PFSK-1 (cell line): ENCODE results near the gene ZNF71.

Experiments used
- FOXP2 ChIP-seq: optimal IDR thresholded peaks from 2 replicates; pipeline ENCODE3; 2011; ENCODE audit warnings: borderline replicate concordance, control low read depth, inconsistent platforms; ENCODE audit not compliant: insufficient read depth; ENCODE audit errors: extremely low read length, extremely low read depth
- POLR2AphosphoS5 ChIP-seq: IDR thresholded peaks from 2 replicates; pipeline ENCODE4 v1.6.1; 2012; ENCODE audit warnings: low read depth, mild to moderate bottlenecking, control low read depth, low read length, moderate library complexity
- REST ChIP-seq, 2 experiments: IDR thresholded peaks; 2 replicates each; pipeline versions ENCODE4 v1.6.1 to v1.8.0; 2011 to 2012; ENCODE audit warnings: low read depth in 2 of 2, low read length in 2 of 2, control low read depth in 1 of 2, inconsistent platforms in 1 of 2, mild to moderate bottlenecking in 1 of 2, moderate library complexity in 1 of 2; ENCODE audit not compliant: insufficient read depth in 1 of 2
- SIN3A ChIP-seq: IDR thresholded peaks from 2 replicates; pipeline ENCODE4 v1.6.1; 2012; ENCODE audit warnings: mild to moderate bottlenecking, low read length, moderate library complexity, borderline replicate concordance; ENCODE audit not compliant: insufficient read depth
- TAF1 ChIP-seq: IDR thresholded peaks from 2 replicates; pipeline ENCODE4 v1.6.1; 2012; ENCODE audit warnings: low read length, control low read depth, borderline replicate concordance; ENCODE audit not compliant: insufficient read depth

ZNF71 gene

GRCh38 chr19:56617531-56617930, 22.4 kb downstream of the ZNF71 start:
- TF ChIP-seq FOXP2 (no peak), POLR2AphosphoS5 (no peak)

GRCh38 chr19:56619121-56619520, 24.0 kb downstream of the ZNF71 start:
- TF ChIP-seq POLR2AphosphoS5, result no peak
- no peak for TF ChIP-seq TAF1
- TF ChIP-seq SIN3A, result no peak
- TF ChIP-seq FOXP2, result no peak
- TF ChIP-seq REST (IDR thresholded peaks at IDR 0.05; ENCODE audit: insufficient read depth in 1 of 2, low read depth in 2 of 2, low read length in 2 of 2), result no peak

GRCh38 chr19:56622374-56622773, 27.3 kb downstream of the ZNF71 start:
- no peak for TF ChIP-seq TAF1
- TF ChIP-seq SIN3A, result no peak
- no peak for TF ChIP-seq POLR2AphosphoS5
- no peak for TF ChIP-seq FOXP2
- TF ChIP-seq REST (IDR thresholded peaks at IDR 0.05; ENCODE audit: insufficient read depth in 1 of 2, low read depth in 2 of 2, low read length in 2 of 2), result no peak

GRCh38 chr19:56623006-56623405, 27.9 kb downstream of the ZNF71 start:
- TF ChIP-seq SIN3A, result no peak
- TF ChIP-seq TAF1, result no peak
- no peak for TF ChIP-seq FOXP2
- no peak for TF ChIP-seq REST (IDR thresholded peaks at IDR 0.05; ENCODE audit: insufficient read depth in 1 of 2, low read depth in 2 of 2, low read length in 2 of 2)
- TF ChIP-seq POLR2AphosphoS5, result no peak

GRCh38 chr19:56625708-56626107, 30.6 kb downstream of the ZNF71 start:
- TF ChIP-seq FOXP2, result no peak
- no peak for TF ChIP-seq TAF1
- TF ChIP-seq REST (IDR thresholded peaks at IDR 0.05; ENCODE audit: insufficient read depth in 1 of 2, low read depth in 2 of 2, low read length in 2 of 2), result no peak
- no peak for TF ChIP-seq SIN3A
- no peak for TF ChIP-seq POLR2AphosphoS5

GRCh38 chr19:56633021-56633420, 37.9 kb downstream of the ZNF71 start:
- TF ChIP-seq TAF1, result no peak
- TF ChIP-seq FOXP2, result no peak
- TF ChIP-seq REST (IDR thresholded peaks at IDR 0.05; ENCODE audit: insufficient read depth in 1 of 2, low read depth in 2 of 2, low read length in 2 of 2), result no peak
- TF ChIP-seq POLR2AphosphoS5, result no peak
- TF ChIP-seq SIN3A, result no peak
